ENCODE data around the gene AMOTL1. TPM values are rescaled to one million over a fixed set of nuclear protein-coding genes. Genes with fewer than 3 reads are reported as not detected.

Gene AMOTL1
- total RNA-seq, 4 donors from 2014 or later: 2.5 to 19.0 (median 7.2) TPM

GRCh38 chr11:94866231-94866822 is 98.2 kb downstream of the AMOTL1 start:
- Histone ChIP-seq H3K27ac (no peak overlapping the region), H3K9me3 (no peaks in the 10 kb centered on the region), H3K4me1 (no peaks in the 10 kb centered on the region), H3K27me3 (no peaks in the 10 kb centered on the region), H3K36me3 (peaks cover 0 to 42% (median 0%) of the 10 kb centered on the region in 3 donors), H3K4me3 (no peak overlapping the region)
- no peak for TF ChIP-seq POLR2A (IDR thresholded peaks at IDR 0.05)
- TF ChIP-seq CTCF (IDR thresholded peaks at IDR 0.05): no peak
- no peak for DNase-seq

- Histone ChIP-seq H3K4me1 (no peaks in the 10 kb centered on the region), H3K36me3 (peaks cover 0 to 42% (median 0%) of the 10 kb centered on the region in 3 donors), H3K4me3 (no peak overlapping the region), H3K27ac (no peak overlapping the region), H3K27me3 (no peaks in the 10 kb centered on the region), H3K9me3 (no peaks in the 10 kb centered on the region)
- no peak for DNase-seq
- TF ChIP-seq POLR2A (IDR thresholded peaks at IDR 0.05) (no peak), CTCF (IDR thresholded peaks at IDR 0.05) (no peak)
Measured at GRCh38 chr11:94866936-94867795, 99.0 kb downstream of the AMOTL1 start.

- TF ChIP-seq CTCF (IDR thresholded peaks at IDR 0.05): no peak
- no peak for TF ChIP-seq POLR2A (IDR thresholded peaks at IDR 0.05)
- Histone ChIP-seq H3K4me1 (no peaks in the 10 kb centered on the region), H3K9me3 (no peaks in the 10 kb centered on the region), H3K27ac (no peak overlapping the region), H3K27me3 (no peaks in the 10 kb centered on the region), H3K36me3 (peaks cover 0 to 42% (median 0%) of the 10 kb centered on the region in 3 donors), H3K4me3 (no peak overlapping the region)
- no peak for DNase-seq
Measured at GRCh38 chr11:94868468-94868867, 100.3 kb downstream of the AMOTL1 start.

GRCh38 chr11:94869186-94869585 is 101.0 kb downstream of the AMOTL1 start:
- Histone ChIP-seq H3K4me3 (no peak overlapping the region), H3K4me1 (peaks cover 0 to 3% (median 0%) of the 10 kb centered on the region in 4 donors), H3K36me3 (peaks cover 0 to 42% (median 0%) of the 10 kb centered on the region in 3 donors), H3K27ac (no peak overlapping the region), H3K27me3 (no peaks in the 10 kb centered on the region), H3K9me3 (no peaks in the 10 kb centered on the region)
- no peak for TF ChIP-seq POLR2A (IDR thresholded peaks at IDR 0.05)
- TF ChIP-seq CTCF (IDR thresholded peaks at IDR 0.05): no peak
- no peak for DNase-seq

GRCh38 chr11:94870422-94870821 is 102.3 kb downstream of the AMOTL1 start:
- Histone ChIP-seq H3K36me3 (peaks cover 0 to 31% (median 0%) of the 10 kb centered on the region in 3 donors), H3K4me3 (no peak overlapping the region), H3K4me1 (peaks cover 0 to 5% (median 0%) of the 10 kb centered on the region in 4 donors), H3K27me3 (no peaks in the 10 kb centered on the region), H3K27ac (no peak overlapping the region), H3K9me3 (no peaks in the 10 kb centered on the region)
- TF ChIP-seq CTCF (IDR thresholded peaks at IDR 0.05) (no peak), POLR2A (IDR thresholded peaks at IDR 0.05) (no peak)
- no peak for DNase-seq
